Hepatocyte (in vitro differentiated cells): Measurements from ENCODE around the gene C2.

Experiments used
- CTCF ChIP-seq: fragments of 200-600 bp; sonication (generic); IDR thresholded peaks from 2 replicates; pipeline ENCODE4 v1.5.1; 2016; ENCODE audit warnings: antibody characterized with exemption, mild to moderate bottlenecking; ENCODE audit not compliant: poor library complexity
- EZH2phosphoT487 ChIP-seq: fragments of 200-600 bp; sonication (generic); IDR thresholded peaks from one replicate; pipeline ENCODE4 v1.6.1; 2018; ENCODE audit warnings: antibody characterized with exemption, mild to moderate bottlenecking, low read depth, moderate library complexity; ENCODE audit not compliant: unreplicated experiment, severe bottlenecking

DNA sequence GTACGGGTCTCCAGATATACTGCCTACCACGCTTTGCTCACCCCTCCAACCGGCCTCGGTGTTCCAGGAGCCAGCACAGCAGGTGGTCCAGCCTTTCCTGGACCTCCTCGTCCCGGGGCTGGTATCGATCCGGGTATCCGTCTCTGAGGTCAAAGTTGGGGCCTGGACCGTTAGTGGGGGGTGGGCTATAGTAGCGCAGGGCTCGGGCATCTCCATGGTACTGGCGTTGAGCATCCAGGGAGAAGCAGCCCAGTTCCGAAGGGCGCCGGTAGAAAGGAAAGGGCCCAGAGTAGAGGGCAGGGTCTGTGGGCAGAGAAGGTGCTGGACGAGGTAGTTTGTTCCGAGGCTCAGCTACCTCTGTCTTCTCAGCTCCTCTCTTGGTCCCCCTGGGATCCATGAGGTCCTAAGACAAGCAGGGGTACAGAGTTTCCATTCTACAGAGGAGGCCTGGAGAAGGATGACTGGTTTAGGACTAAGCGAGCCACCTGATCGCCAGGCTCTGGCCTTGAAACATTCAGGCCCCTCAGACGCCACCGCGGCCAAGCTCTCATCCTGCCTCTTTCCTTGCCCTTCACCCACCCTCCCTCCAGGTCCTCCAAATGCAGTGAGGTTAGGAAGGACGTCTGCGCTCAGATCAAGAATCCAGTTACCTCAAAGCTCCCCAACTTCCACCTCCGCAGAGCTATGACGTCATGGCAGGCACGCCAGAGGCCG, 43.9 kb downstream of the C2 start:
- TF ChIP-seq CTCF (no peak), EZH2phosphoT487 (no peak)
